ENCODE measurements around the gene MBL2. TPM values are rescaled to one million over a fixed set of nuclear protein-coding genes. Genes with fewer than 3 reads are reported as not detected.
A peak's percentile ranks its signal among the peaks of the same experiment; 100 is the strongest.

The MBL2 gene
- total RNA-seq, 1 experiment from 2014 or later: not detected

GRCh38 chr10:52741851-52742250, 30.7 kb downstream of the MBL2 start:
- in situ Hi-C loops (cut with HindIII; ENCODE audit: low pct_unique_long_range_greater_than_20kb, low sequenced_read_pairs): no loop called here
- Histone ChIP-seq H3K9me3 (ENCODE audit: control insufficient read depth, insufficient read depth, low read depth, low read length) (no peaks in the 10 kb centered on the region), H3K4me1 (ENCODE audit: control insufficient read depth, insufficient read depth, low read length) (no peaks in the 10 kb centered on the region), H3K4me3 (ENCODE audit: low read depth in 2 of 2, low read length in 2 of 2) (no peak overlapping the region), H3K36me3 (ENCODE audit: control insufficient read depth, insufficient read depth, low read length) (no peaks in the 10 kb centered on the region), H3K27me3 (ENCODE audit: control insufficient read depth, insufficient read depth, low read length) (no peaks in the 10 kb centered on the region), H3K27ac (ENCODE audit: low read length) (no peak overlapping the region)
- CTCF ChIA-PET: interaction anchor here (0.7 kb wide), 1 partner anchor 50 kb away, joined by 4 read pairs; no protein-coding TSS in a partner anchor
- DNase-seq (ENCODE audit: low read depth, low spot score): no peak
- intact Hi-C loops (cut with micrococcal nuclease; ENCODE audit: unreplicated experiment): loop anchor here (1.0 kb wide), 1 partner anchor 38 kb away; no protein-coding TSS in a partner anchor
- POLR2A ChIA-PET: no interaction called here
- TF ChIP-seq POLR2AphosphoS5 (IDR thresholded peaks at IDR 0.05; ENCODE audit: low read depth, low read length) (no peak), SIN3A (IDR thresholded peaks at IDR 0.05; ENCODE audit: borderline replicate concordance, insufficient read depth, low read depth, low read length) (no peak)
- no peak for ATAC-seq
- no TSS peak for BruUV-seq (replicated peaks)

GRCh38 chr10:52740913-52741675, 31.5 kb downstream of the MBL2 start:
- Histone ChIP-seq H3K36me3 (ENCODE audit: control insufficient read depth, insufficient read depth, low read length) (no peaks in the 10 kb centered on the region), H3K27ac (ENCODE audit: low read length) (no peak overlapping the region), H3K9me3 (ENCODE audit: control insufficient read depth, insufficient read depth, low read depth, low read length) (no peaks in the 10 kb centered on the region), H3K4me3 (ENCODE audit: low read depth in 2 of 2, low read length in 2 of 2) (no peak overlapping the region), H3K27me3 (ENCODE audit: control insufficient read depth, insufficient read depth, low read length) (no peaks in the 10 kb centered on the region), H3K4me1 (ENCODE audit: control insufficient read depth, insufficient read depth, low read length) (no peaks in the 10 kb centered on the region)
- POLR2A ChIA-PET: interaction anchor here (0.5 kb wide), 1 partner anchor 1790 kb away, joined by 3 read pairs; no protein-coding TSS in a partner anchor
- no TSS peak for BruUV-seq (replicated peaks)
- intact Hi-C loops (cut with micrococcal nuclease; ENCODE audit: unreplicated experiment) (loop anchor here (1.0 kb wide), 1 partner anchor 39 kb away; no protein-coding TSS in a partner anchor), in situ Hi-C loops (cut with HindIII; ENCODE audit: low pct_unique_long_range_greater_than_20kb, low sequenced_read_pairs) (no loop called here)
- TF ChIP-seq POLR2AphosphoS5 (IDR thresholded peaks at IDR 0.05; ENCODE audit: low read depth, low read length) (no peak), CTCF (IDR thresholded peaks at IDR 0.05) (peak; percentile 97)
- CTCF ChIA-PET: interaction anchor here (0.5 to 1.6 kb wide), 3 partner anchors 40 to 97 kb away, joined by 4 read pairs; no protein-coding TSS in a partner anchor
- ATAC-seq: peak; percentile 82
- DNase-seq (ENCODE audit: low read depth, low spot score): peak; percentile 51

- intact Hi-C loops (cut with micrococcal nuclease; ENCODE audit: unreplicated experiment) (no loop called here), in situ Hi-C loops (cut with HindIII; ENCODE audit: low pct_unique_long_range_greater_than_20kb, low sequenced_read_pairs) (no loop called here)
- TF ChIP-seq REST (IDR thresholded peaks at IDR 0.05; ENCODE audit: insufficient read depth in 1 of 2, low read depth in 2 of 2, low read length in 1 of 2) (no peak), SIN3A (IDR thresholded peaks at IDR 0.05; ENCODE audit: borderline replicate concordance, insufficient read depth, low read depth, low read length) (no peak), TCF7L2 (IDR thresholded peaks at IDR 0.05; ENCODE audit: low read depth, low read length) (no peak), POLR2AphosphoS5 (IDR thresholded peaks at IDR 0.05; ENCODE audit: low read depth, low read length) (no peak), CTCF (IDR thresholded peaks at IDR 0.05) (no peak)
Measured at GRCh38 chr10:52740155-52740549, 32.4 kb downstream of the MBL2 start.

More at GRCh38 chr10:52740155-52740549, 32.4 kb downstream of the MBL2 start:
- no TSS peak for BruUV-seq (replicated peaks)
- ChIA-PET CTCF (interaction anchor here (1.6 kb wide), 1 partner anchor 41 kb away, joined by 4 read pairs; no protein-coding TSS in a partner anchor), POLR2A (interaction anchor here (0.5 kb wide), 1 partner anchor 1789 kb away, joined by 3 read pairs; no protein-coding TSS in a partner anchor)
- no peaks in the 10 kb centered on the region for H3K4me1 ChIP-seq (ENCODE audit: control insufficient read depth, insufficient read depth, low read length)
- no peak for ATAC-seq
- no peak overlapping the region for H3K4me3 ChIP-seq (ENCODE audit: low read depth in 2 of 2, low read length in 2 of 2)
- no peaks in the 10 kb centered on the region for H3K27me3 ChIP-seq (ENCODE audit: control insufficient read depth, insufficient read depth, low read length)
- no peak overlapping the region for H3K27ac ChIP-seq (ENCODE audit: low read length)
- no peaks in the 10 kb centered on the region for H3K36me3 ChIP-seq (ENCODE audit: control insufficient read depth, insufficient read depth, low read length)
- DNase-seq (ENCODE audit: low read depth, low spot score): no peak
- no peaks in the 10 kb centered on the region for H3K9me3 ChIP-seq (ENCODE audit: control insufficient read depth, insufficient read depth, low read depth, low read length)
